Inflammatory macrophage treated with lipopolysaccharide for 4 hours (primary cell): ENCODE measurements around the gene PAK6.

Experiments
- DNase-seq: peaks from one replicate; pipeline ENCODE4 v3.0.0-alpha.2; 2020

The PAK6 gene

GRCh38 chr15:40279437-40280141, 40.7 kb downstream of the PAK6 start:
- DNase-seq, result peak; percentile 45

GRCh38 chr15:40280260-40281056, 41.6 kb downstream of the PAK6 start:
- DNase-seq, result no peak

GRCh38 chr15:40281057-40281800, 42.4 kb downstream of the PAK6 start:
- no peak for DNase-seq

GRCh38 chr15:40281801-40282146, 42.9 kb downstream of the PAK6 start:
- DNase-seq, result no peak

- DNase-seq, result peak; percentile 24
Measured at GRCh38 chr15:40282147-40282868, 43.4 kb downstream of the PAK6 start.

GRCh38 chr15:40282869-40283614, 44.2 kb downstream of the PAK6 start, which contains the start of gene ANKRD63:
TSS of gene ANKRD63 (minus strand) at chr15:40283064. CDS start at chr15:40282586, 478 bp downstream.
- no peak for DNase-seq

- no peak for DNase-seq
Measured at GRCh38 chr15:40283615-40284300, 44.9 kb downstream of the PAK6 start.

GRCh38 chr15:40285151-40285550, 46.3 kb downstream of the PAK6 start:
- DNase-seq, result no peak

- peak; percentile 52 for DNase-seq
Measured at GRCh38 chr15:40285554-40286011, 46.7 kb downstream of the PAK6 start.

GRCh38 chr15:40286061-40286532, 47.2 kb downstream of the PAK6 start:
- peak; percentile 75 for DNase-seq

- no peak for DNase-seq
Measured at GRCh38 chr15:40286794-40287193, 47.9 kb downstream of the PAK6 start.

GRCh38 chr15:40287505-40287904, 48.6 kb downstream of the PAK6 start:
- DNase-seq, result peak; percentile 76

- DNase-seq, result no peak
Measured at GRCh38 chr15:40287968-40288367, 49.1 kb downstream of the PAK6 start.

GRCh38 chr15:40289140-40289775, 50.4 kb downstream of the PAK6 start:
- DNase-seq, result no peak

- no peak for DNase-seq
Measured at GRCh38 chr15:40290545-40290917, 51.7 kb downstream of the PAK6 start.

GRCh38 chr15:40290918-40291574, 52.2 kb downstream of the PAK6 start:
- no peak for DNase-seq

GRCh38 chr15:40292246-40292645, 53.4 kb downstream of the PAK6 start:
- DNase-seq, result no peak

GRCh38 chr15:40293006-40293405, 54.1 kb downstream of the PAK6 start:
- no peak for DNase-seq

- no peak for DNase-seq
Measured at GRCh38 chr15:40293905-40294895, 55.3 kb downstream of the PAK6 start.
